Neural cell (in vitro differentiated cells): ENCODE measurements around the gene MYCBP2. TPM values are rescaled to one million over a fixed set of nuclear protein-coding genes. Genes with fewer than 3 reads are reported as not detected.

Source experiments
- H2AFZ ChIP-seq: fragments of 200-600, 300-800 bp; sonication (generic), shearing (Covaris generic); 2 replicates; pipeline ENCODE4 v1.6.0; 2014; ENCODE audit warnings: low read depth, mild to moderate bottlenecking, antibody characterized with exemption, low read length, moderate library complexity
- H3F3A ChIP-seq: fragments of 200-600 bp; shearing (Covaris generic); 2 replicates; pipeline ENCODE4 v1.6.1; 2016; ENCODE audit warnings: mild to moderate bottlenecking, moderate library complexity, mixed read lengths, antibody characterized with exemption, low read length; ENCODE audit not compliant: insufficient read depth, poor library complexity, severe bottlenecking
- H3K27ac ChIP-seq: fragments of 200-600, 300-800 bp; sonication (generic), shearing (Covaris generic); 2 replicates; pipeline ENCODE4 v1.5.1; 2014; ENCODE audit warnings: mild to moderate bottlenecking, low read length, moderate library complexity
- H3K27me3 ChIP-seq: fragments of 300-800, 200-600 bp; sonication (generic), shearing (Covaris generic); 2 replicates; pipeline ENCODE4 v1.6.0; 2014; ENCODE audit warnings: mild to moderate bottlenecking, low read depth, low read length, moderate library complexity; ENCODE audit not compliant: insufficient read depth
- H3K36me3 ChIP-seq: fragments of 300-800, 200-600 bp; sonication (generic), shearing (Covaris generic); 2 replicates; pipeline ENCODE4 v1.5.1; 2014; ENCODE audit warnings: mild to moderate bottlenecking, antibody characterized with exemption, low read length, moderate library complexity; ENCODE audit not compliant: insufficient read depth
- H3K4me2 ChIP-seq: fragments of 300-800, 200-600 bp; sonication (generic), shearing (Covaris generic); 2 replicates; pipeline ENCODE4 v1.6.0; 2014; ENCODE audit warnings: mild to moderate bottlenecking, low read length
- H3K4me3 ChIP-seq: fragments of 300-800, 200-600 bp; sonication (generic), shearing (Covaris generic); 2 replicates; pipeline ENCODE4 v1.5.1; 2014; ENCODE audit warnings: mild to moderate bottlenecking, low read length, moderate library complexity
- H3K79me2 ChIP-seq: fragments of 200-600 bp; shearing (Covaris generic); replicated peaks from 2 replicates; pipeline ENCODE4 v1.6.0; 2014; ENCODE audit warnings: mild to moderate bottlenecking, low read length, moderate library complexity; ENCODE audit not compliant: insufficient read depth
- H3K9ac ChIP-seq: fragments of 300-800, 200-600 bp; sonication (generic), shearing (Covaris generic); 2 replicates; pipeline ENCODE4 v1.6.1; 2016; ENCODE audit warnings: mild to moderate bottlenecking, low read length, mixed read lengths
- H3K9me2 ChIP-seq: fragments of 200-600 bp; shearing (Covaris generic); 2 replicates; pipeline ENCODE4 v1.6.1; 2016; ENCODE audit warnings: mild to moderate bottlenecking, low read length, mixed read lengths; ENCODE audit not compliant: insufficient read depth
- H3K9me3 ChIP-seq: fragments of 200-600, 300-800 bp; sonication (generic), shearing (Covaris generic); 2 replicates; pipeline ENCODE4 v1.6.1; 2016; ENCODE audit warnings: mild to moderate bottlenecking, mixed run types, low read length, moderate library complexity, mixed read lengths
- H4K20me1 ChIP-seq: fragments of 200-600 bp; shearing (Covaris generic); 2 replicates; pipeline ENCODE4 v1.6.1; 2016; ENCODE audit warnings: mild to moderate bottlenecking, mixed run types; ENCODE audit not compliant: insufficient read depth
- EP300 ChIP-seq: fragments of 450-650 bp; conservative IDR thresholded peaks from 2 replicates; pipeline ENCODE4 v1.6.1; 2014; ENCODE audit warnings: antibody characterized with exemption, mild to moderate bottlenecking, moderate library complexity; ENCODE audit not compliant: poor library complexity, severe bottlenecking
- EZH2 ChIP-seq: fragments of 200-600, 300-800 bp; shearing (Covaris generic), sonication (generic); IDR thresholded peaks from 2 replicates; pipeline ENCODE4 v1.6.1; 2014; ENCODE audit warnings: antibody characterized with exemption, low read length, borderline replicate concordance, mild to moderate bottlenecking; ENCODE audit not compliant: insufficient read depth, poor library complexity, severe bottlenecking
- MXI1 ChIP-seq: fragments of 450-650 bp; conservative IDR thresholded peaks from 2 replicates; pipeline ENCODE4 v1.6.1; 2014; ENCODE audit warnings: antibody characterized with exemption, mild to moderate bottlenecking; ENCODE audit not compliant: poor library complexity, severe bottlenecking
- POLR2AphosphoS5 ChIP-seq: IDR thresholded peaks from 2 replicates; pipeline ENCODE4 v1.6.1; 2012
- RAD21 ChIP-seq: fragments of 450-650 bp; conservative IDR thresholded peaks from 2 replicates; pipeline ENCODE4 v1.6.1; 2014; ENCODE audit warnings: antibody characterized with exemption, mild to moderate bottlenecking, moderate library complexity
- REST ChIP-seq: IDR thresholded peaks from 2 replicates; pipeline ENCODE4 v1.6.1; 2012; ENCODE audit warnings: borderline replicate concordance
- SMC3 ChIP-seq: fragments of 450-650 bp; conservative IDR thresholded peaks from 2 replicates; pipeline ENCODE4 v1.6.1; 2014; ENCODE audit warnings: antibody characterized with exemption, mild to moderate bottlenecking, moderate library complexity; ENCODE audit not compliant: poor library complexity
- TAF1 ChIP-seq: IDR thresholded peaks from 2 replicates; pipeline ENCODE4 v1.6.1; 2012; ENCODE audit warnings: low read depth
- polyA plus RNA-seq: library from polyadenylated mRNA; depleted of rRNA; stranded (reverse); fragments of >200 nt; gene quantifications from 2 replicates; pipeline ENCODE4 v1.2.3, GENCODE V29; 2014
- TF ChIP-seq, protein P1 (sequence below): fragments of 450-650 bp; IDR thresholded peaks from 2 replicates; pipeline ENCODE4 v1.5.1; 2014; ENCODE audit warnings: antibody characterized with exemption, mild to moderate bottlenecking, moderate library complexity; ENCODE audit not compliant: poor library complexity, severe bottlenecking

The MYCBP2 gene
- polyA plus RNA-seq, 1 donor from 2014 or later: 135 TPM

DNA sequence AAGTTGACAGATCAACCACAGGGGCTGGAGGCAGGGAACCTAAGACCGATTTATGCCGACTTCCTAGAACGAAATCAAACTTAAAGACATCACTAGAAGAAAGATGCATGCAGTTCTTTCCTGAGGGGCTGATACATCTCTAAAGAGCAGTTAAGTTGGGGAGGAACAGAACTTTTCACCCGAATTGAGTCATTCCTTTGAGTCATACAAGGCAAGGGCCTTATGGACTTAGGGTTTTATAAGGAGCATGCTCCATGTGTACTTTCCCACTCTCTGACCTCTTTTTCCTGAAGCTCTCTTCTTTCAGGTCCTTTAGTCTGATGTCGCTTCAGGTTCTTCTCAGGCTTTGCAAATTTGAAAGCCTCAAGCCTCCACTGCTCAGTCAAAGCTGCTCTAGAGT lies 292.0 kb downstream of the MYCBP2 start:
- no peak overlapping the region for H2AFZ ChIP-seq
- no peak for TF ChIP-seq POLR2AphosphoS5
- no peak for TF ChIP-seq EP300
- TF ChIP-seq, protein P1, sequence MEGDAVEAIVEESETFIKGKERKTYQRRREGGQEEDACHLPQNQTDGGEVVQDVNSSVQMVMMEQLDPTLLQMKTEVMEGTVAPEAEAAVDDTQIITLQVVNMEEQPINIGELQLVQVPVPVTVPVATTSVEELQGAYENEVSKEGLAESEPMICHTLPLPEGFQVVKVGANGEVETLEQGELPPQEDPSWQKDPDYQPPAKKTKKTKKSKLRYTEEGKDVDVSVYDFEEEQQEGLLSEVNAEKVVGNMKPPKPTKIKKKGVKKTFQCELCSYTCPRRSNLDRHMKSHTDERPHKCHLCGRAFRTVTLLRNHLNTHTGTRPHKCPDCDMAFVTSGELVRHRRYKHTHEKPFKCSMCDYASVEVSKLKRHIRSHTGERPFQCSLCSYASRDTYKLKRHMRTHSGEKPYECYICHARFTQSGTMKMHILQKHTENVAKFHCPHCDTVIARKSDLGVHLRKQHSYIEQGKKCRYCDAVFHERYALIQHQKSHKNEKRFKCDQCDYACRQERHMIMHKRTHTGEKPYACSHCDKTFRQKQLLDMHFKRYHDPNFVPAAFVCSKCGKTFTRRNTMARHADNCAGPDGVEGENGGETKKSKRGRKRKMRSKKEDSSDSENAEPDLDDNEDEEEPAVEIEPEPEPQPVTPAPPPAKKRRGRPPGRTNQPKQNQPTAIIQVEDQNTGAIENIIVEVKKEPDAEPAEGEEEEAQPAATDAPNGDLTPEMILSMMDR: no peak
- TF ChIP-seq SMC3: no peak
- TF ChIP-seq TAF1: no peak
- TF ChIP-seq EZH2: no peak
- no peak for TF ChIP-seq REST
- no peak for TF ChIP-seq RAD21
- TF ChIP-seq MXI1: no peak
- no peaks in the 10 kb centered on the region for H3F3A ChIP-seq
- H3K79me2 ChIP-seq: no peaks in the 10 kb centered on the region
- no peaks in the 10 kb centered on the region for H3K27me3 ChIP-seq
- no peaks in the 10 kb centered on the region for H3K9me2 ChIP-seq
- H3K9ac ChIP-seq: no peak overlapping the region
- H4K20me1 ChIP-seq: no peaks in the 10 kb centered on the region
- H3K36me3 ChIP-seq: no peaks in the 10 kb centered on the region
- no peak overlapping the region for H3K4me3 ChIP-seq
- no peak overlapping the region for H3K4me2 ChIP-seq
- H3K27ac ChIP-seq: no peak overlapping the region
- no peaks in the 10 kb centered on the region for H3K9me3 ChIP-seq

DNA sequence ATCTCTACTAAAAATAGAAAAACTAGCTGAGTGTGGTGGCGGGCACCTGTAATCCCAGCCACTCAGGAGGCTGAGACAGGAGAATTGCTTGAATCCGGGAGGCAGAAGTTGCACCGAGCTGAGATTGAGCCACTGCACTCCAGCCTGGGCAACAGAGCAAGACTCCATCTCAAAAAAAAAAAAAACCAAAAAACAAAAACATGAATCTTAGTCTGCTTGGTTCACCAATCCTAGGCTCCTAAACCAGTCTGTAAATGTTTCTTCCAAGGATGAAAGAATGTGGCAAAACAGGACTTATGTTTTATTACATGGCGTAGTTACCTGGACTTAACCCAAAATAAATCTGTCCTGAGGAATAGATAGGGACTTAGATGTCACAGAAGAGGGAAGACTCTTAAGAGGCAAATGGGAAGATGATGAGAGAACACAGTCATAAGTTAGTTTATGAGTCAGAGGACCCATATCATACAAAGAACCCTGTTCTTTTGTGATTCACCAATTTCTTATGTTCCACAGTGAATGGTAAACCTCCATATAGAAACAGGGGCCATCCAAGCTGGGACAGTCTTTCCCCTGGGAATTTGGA lies 293.1 kb downstream of the MYCBP2 start:
- Histone ChIP-seq H3K27me3 (no peaks in the 10 kb centered on the region), H3K9ac (no peak overlapping the region), H3F3A (no peaks in the 10 kb centered on the region), H3K4me2 (no peak overlapping the region), H3K4me3 (no peak overlapping the region), H3K9me3 (no peaks in the 10 kb centered on the region), H3K9me2 (no peaks in the 10 kb centered on the region), H3K79me2 (no peaks in the 10 kb centered on the region), H3K27ac (no peak overlapping the region), H3K36me3 (no peaks in the 10 kb centered on the region), H2AFZ (no peak overlapping the region), H4K20me1 (no peaks in the 10 kb centered on the region)
- TF ChIP-seq TAF1 (no peak), RAD21 (no peak), EP300 (no peak), POLR2AphosphoS5 (no peak), MXI1 (no peak), EZH2 (no peak), SMC3 (no peak), REST (no peak)
- TF ChIP-seq, protein P1: no peak
